CD4-positive, alpha-beta T cell treated with Interleukin-1 beta for 1 hour (primary cell): ENCODE data around the gene UBE2G1.
A peak's percentile ranks its signal among the peaks of the same experiment; 100 is the strongest.

ENCODE experiments used
- DNase-seq, 2 donors: peaks; one replicate each; pipeline ENCODE4 v3.0.0-alpha.2; 2020 to 2022

UBE2G1 gene

DNA sequence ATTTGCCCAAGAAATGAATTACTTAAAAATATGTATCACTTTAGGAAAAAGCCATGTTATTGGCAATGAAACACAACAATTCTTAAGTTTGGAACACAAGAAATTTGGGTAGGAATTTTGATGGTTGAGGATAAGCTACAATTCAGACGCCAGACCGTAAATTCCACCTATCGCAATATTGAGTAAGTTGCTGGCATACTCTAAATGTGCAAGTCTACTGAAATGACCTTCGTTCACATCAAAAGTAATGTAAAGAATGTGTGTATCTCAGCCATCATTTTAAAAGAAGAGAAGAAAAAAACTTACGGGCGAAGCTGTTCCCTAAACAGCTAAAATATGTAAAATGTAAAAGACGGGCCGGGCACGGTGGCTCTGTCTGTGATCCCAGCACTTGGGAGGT is 33.4 kb downstream of the UBE2G1 start:
- DNase-seq = no peak

DNA sequence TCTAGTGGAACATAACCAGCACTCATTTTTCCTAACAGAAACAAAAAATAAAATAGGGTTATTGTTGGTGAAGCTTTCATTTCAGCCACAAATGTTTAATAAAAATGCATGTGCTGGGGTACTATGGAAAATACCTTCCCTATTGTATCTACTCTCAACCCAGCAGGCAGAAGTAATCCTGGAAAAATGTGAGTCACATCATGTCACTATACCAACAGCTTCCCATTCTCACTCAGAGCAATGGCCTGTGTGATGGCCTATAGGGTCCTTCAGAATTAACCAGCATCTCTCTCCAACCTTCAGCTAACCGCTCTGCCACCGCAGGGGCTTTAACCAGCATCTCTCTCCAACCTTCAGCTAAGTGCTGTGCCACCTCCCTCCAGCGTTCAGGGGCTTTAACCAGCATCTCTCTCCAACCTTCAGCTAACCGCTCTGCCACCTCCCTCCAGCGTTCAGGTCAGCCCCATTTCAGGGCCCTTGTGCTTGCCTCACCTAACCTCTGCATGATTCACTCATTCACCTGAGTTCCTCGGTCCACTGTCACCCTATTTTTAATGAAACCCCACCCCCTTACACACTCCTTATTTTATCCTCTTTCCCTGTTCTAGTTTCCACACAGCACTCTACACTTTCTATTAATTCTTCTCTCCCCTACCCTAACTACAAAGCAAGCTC is 34.0 kb downstream of the UBE2G1 start:
- DNase-seq = no peak

DNA sequence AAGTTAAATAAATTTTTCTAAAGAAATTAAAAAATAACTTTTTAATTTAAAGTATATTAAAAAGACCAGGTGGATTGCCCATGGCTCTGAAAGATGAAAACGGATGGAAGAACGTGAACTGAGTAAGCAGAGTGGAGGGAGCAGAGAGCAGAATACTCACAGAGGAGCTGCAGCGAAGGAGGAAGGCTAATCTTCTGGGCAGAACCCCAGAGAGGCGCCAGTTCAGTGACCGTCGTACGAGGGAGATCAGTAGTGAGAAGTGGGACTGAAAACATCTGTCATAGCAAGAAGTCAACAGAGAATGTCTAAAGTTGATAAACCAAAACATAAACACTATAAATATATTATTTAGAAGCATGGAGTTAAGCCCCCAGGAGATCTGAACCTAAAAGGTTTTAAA is 34.9 kb downstream of the UBE2G1 start:
- DNase-seq = no peak

DNA sequence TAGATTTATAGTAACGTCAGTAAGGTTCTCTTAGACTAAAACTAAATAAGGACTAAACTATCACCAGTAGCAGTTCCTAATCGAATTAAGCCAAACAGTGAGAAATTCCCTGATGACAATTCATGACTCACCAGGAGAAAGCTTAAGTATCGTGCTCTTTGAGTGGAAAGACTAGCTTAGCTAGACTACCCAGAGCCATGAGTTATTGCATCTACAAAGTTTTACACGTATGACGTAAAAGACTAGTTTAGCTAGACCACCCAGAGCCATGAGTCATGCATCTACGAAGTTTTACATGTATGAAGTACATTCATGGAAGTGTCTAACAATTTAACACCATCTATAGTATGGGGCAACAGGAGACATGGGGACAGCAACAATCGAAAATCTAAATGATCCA is 36.6 kb downstream of the UBE2G1 start:
- no peak for DNase-seq

DNA sequence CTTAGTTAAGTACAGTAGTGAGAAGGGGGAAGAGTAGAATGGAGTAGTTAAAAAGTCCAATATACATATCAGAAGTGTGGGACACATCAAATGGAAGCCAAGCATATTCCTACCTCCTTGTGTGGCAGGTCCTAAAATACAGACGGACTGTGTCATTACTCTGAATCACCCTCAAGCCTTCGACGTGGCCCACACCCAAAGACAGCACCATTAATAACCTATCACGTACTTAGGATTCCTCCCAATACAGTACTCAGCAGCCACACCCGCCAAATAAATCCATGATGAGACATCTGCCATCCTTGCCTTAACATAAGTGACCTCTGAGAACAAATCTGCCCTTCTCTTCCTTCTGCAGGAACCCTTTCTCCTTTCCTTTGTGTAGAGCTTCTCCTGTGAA is 38.9 kb downstream of the UBE2G1 start:
- DNase-seq = no peak

DNA sequence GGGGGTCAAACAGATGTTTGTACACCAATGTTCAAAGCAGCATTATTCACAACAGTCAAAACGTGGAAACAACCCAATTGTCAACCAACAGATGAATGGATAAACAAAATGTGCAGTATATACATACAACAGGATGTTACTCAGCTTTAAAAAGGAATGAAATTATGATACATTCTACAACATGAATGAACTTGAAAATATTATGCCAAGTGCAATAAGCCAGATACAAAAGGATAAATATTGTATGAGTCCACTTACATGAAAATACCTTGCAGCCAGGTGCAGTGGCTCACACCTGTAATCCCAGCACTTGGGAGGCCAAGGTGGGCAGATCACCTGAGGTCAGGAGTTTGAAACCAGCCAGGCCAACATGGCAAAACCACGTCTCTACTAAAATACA is 39.9 kb downstream of the UBE2G1 start:
- DNase-seq = no peak

DNA sequence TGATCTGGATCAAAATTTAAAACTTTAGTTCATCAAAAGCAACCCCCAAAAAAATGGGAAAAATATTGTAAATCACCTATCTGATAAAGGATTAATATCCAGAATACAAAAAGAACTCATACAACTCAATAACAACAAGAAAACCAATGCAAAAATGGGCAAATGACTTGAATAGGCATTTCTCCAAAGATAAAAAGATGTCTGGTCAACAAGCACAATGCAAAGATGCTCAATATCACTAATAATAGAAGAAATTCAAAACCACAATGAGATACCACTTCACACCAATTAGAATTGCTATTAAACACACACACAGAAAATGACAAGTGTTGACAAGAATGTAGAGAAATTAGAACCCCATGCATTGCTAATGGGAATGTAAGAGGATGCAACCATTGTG is 40.4 kb downstream of the UBE2G1 start:
- no peak for DNase-seq

DNA sequence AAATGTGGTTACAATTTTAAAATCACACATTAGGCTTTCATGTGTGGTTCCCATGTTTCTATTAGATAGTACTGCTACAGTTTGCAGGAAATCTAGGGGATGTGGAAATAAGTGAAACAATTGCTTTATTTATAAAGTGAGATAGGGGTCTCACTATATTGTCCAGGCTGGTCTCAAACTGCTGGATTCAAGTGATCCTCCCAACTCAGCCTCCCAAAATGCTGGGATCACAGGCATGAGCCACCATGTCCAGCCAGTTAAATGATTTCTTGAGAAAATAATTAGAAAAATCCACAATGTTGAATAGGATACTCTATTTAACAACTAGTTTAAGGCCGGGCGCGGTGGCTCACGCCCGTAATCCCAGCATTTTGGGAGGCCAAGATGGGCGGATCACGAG is 42.0 kb downstream of the UBE2G1 start:
- no peak for DNase-seq

DNA sequence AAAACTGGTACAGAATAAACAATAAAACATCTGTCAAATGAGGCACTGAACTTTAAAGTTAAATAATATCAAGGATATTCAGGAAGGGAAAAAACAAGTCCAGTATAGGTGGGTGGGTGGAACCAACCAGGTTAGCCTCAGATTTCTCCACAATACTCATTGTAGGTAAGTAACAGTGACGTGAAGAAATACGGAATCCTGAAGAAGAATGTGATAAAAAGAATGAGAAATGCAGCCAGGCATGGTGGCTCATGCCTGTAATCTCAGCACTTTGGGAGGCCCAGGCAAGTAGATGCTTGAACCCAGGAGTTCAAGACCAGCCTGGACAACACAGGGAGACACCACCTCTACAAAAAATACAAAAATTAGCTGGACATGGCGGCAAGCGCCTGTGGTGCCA is 47.3 kb downstream of the UBE2G1 start:
- DNase-seq = no peak

DNA sequence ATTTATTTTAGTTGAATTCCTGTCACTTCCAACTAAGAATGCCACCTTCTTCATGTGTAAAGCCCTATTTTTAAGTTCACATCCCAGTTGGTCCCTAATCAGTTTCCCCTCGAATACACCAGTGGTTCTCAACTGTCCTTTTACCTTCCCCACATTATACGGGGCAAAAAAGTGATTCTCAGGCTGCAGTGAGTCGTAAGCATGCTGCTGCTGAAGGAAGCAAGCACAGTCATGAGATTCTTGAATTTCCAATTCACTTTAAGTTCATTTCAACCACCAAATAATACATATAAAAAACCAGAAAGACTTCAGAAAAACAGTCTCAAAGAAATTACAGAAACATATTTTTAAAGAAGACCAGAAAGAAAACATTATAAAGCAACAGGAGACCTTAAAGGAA is 47.9 kb downstream of the UBE2G1 start:
- no peak for DNase-seq

DNA sequence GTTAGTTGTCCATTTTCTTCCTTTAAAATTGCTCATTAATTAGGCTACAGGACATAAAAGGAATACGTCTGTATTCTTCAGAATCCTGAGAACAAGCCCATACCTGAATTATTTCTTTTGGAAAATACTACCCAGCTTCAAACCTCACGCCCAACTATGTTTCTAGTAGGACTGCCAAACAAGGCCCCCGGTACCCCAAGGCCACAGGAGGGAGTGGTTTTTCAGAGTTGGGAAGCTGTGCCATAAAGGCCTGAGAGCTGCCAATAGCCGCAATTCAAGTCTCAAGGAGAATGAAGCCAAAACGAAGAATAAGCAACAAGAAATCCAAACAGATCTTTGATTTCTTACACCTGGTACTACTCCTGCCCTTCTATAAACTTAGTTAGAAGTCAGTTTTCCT is 48.3 kb downstream of the UBE2G1 start:
- no peak for DNase-seq

DNA sequence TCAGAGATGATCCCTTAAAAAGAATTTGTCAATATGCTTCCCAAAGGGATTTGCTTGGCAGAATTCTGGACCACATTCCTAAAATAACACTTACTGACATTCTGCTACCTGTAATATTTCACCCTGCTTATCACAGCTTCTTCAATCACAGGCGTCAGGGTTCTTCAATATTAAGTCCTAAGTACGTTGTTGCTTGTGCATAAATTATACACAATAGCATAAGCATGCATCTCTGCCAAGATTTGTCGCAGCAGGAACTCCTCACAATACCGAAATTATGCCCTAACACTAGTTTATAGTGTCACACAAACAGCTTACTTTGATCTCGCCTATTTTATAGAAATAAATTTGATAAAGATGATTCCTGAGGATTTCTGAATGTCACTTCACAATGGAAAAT is 48.9 kb downstream of the UBE2G1 start:
- DNase-seq = no peak

DNA sequence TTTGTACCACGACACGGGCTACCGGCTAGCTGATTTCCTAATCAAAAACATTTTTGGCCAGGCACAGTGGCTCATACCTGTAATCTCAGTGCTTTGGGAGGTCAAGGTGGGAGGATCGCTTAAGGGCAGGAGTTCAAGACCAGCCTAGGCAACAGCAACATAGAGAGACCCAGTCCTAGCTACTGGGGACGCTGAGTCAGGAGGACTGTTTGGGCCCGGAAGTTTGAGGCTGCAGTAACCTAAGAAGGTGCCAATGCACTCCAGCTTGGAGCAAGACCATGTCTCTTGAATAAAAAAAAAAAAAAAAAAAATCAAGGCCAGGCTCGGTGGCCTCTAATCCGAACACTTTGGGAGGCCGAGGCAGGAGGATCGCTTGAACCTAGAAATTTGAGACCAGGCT is 49.8 kb downstream of the UBE2G1 start:
- no peak for DNase-seq

DNA sequence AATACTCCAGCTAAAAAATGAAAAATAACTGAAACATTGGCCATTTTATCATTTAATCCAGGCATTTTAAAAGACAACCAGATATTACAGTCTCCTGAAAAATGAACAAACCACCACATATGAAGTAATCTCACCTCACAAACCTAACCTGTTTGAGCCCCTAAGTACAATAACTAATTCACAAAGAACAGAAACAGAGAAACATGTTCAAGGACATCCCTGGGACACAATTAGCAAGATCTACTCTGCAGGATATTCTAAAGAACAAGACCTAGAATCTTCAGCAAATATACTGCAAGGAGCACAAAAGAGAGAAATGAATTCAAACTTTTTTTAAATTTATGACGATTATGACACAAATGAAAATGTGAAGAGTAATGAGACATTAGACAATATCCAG is 51.9 kb downstream of the UBE2G1 start:
- DNase-seq = no peak

DNA sequence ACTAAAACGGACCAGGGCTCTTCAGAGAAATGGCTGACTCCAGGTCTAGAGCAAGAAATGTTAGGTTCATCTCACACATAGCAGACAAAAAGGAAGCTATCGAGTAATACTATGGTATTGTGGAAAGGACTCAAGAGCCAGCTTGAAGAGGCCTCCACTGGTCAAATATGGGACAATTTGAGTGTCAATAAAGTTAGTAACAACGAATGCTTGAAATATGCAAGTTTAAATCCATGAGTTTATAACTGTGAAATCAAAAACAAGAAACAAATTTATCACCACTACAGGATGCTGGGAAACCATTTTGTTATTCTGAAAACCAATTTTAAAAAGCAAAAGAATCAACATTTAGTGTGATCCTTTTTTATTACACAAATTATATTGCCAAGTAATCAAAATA is 52.3 kb downstream of the UBE2G1 start:
- DNase-seq = no peak

DNA sequence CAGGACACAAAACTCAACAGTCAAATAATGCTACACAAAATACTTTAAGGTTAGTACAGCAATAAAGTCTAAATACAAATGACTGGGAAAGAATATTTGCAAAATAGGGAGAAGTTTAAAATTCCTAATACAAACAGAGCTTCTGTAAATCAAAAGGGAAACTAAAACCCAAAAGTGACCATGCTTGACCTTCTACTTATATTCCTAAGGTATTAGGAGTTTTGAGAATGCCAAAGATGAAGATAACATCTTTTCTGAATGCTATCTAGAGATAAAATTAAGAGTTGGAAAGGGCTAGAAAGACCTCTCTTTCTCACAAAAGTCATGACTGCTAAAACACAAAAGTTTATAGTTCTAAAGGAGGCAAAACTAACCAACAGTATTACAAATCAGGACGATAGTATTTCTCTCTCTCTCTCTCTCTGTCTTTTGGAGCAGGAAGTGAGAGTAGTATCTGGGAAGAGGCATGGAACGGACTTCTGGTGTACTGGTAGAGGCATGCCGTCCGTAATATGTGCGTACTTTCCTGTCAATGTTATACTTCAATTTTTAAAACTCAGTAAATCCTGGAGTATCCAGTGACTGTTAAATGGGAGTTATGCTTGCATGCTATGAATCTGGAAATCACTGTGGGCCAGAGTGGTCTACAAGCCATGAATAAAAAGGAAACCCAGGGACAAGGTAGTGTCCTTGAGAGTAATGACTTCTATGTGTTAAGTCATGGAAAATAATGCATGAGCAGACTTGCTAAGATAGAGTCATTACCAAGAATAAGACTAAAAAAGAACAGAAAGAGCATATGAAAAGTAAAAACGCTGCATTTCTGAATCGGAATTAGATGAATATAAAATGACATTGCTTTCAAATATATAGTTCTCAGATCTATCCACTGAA is 53.0 kb downstream of the UBE2G1 start:
- DNase-seq = no peak

DNA sequence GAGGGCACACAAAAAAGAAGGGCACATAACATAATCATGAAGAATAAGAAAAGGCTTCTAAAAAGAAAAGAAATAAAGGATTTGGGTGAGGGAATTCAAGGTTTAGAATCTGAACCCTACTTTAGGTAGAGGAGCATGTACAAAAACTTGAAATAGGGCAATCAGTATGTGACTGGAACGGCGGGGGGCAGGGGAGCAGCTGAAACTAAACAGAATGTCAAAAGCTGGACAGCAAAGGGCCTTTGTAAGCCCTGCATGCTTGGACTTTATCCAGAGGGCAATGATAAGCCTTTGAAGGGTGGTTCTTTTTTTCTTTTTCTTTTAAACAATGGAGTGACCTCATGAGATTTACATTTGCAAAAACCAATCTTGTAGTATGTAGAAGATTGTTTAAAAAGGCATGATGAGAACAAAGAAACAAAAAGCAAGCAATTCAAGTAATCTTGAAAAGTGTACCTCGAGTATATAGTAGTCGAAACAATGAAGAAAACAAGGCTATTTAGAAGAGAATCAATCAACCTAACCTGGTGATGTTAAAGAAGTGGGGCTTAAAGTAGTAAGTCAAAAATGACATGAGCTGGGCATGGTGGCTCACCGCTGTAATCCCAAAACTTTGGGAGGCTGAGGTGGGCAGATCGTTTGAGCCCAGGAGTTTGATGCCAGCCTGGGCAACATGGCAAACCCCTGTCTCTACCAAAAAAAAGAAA is 56.0 kb downstream of the UBE2G1 start:
- DNase-seq = no peak

DNA sequence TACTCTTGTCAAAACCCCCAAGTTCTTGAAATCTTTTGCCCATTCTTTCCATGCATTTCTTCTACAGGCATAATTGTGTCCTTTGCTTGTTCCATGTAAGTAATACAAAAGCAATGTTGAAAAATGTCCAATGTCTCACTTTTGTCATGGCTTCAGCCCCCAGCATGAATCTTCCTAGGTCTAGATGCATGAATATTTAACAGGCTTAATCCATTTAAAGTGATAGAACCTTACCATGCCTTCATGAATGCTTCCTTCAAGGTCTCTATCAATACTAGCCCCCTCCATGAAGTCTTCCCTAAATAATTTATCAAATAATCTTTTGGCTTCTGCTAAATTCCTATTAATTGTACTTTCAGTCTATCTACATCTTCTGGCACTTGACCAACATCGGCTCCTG is 56.6 kb downstream of the UBE2G1 start:
- DNase-seq = no peak

DNA sequence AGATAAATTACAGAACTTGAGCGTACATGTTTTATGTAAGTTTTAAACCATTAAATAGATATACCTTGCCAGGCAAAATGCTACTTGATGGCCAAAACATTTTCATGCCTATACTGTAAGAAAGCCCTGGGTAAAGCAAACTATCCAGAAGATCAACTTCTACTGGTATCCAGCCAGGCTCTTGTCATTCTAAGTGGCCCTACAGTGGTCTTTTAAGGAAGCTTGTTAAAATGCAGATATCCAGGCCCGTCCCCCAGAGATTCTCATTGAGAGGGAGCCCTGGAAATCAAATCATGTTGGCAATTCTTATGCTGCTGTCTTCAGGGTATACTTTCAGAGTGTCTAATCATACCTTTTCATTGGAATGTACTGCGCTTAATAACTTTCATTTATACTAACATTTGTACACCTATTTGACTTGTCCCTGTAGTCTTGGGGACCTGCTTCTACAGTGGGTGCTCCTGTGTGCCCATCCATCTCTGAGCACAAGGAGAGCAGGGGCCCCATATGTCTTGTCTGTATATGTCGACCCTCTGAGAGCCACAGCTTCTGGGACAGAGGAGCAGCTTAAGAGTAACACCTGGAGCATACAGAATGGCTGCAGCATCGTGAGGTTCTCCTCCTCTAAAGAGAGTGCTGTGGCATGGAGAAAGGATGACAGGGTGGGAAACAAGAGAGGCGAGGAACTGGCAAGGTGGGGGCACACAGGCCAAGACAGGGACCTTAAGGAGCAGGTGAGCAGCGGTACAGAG is 59.1 kb downstream of the UBE2G1 start:
- no peak for DNase-seq

DNA sequence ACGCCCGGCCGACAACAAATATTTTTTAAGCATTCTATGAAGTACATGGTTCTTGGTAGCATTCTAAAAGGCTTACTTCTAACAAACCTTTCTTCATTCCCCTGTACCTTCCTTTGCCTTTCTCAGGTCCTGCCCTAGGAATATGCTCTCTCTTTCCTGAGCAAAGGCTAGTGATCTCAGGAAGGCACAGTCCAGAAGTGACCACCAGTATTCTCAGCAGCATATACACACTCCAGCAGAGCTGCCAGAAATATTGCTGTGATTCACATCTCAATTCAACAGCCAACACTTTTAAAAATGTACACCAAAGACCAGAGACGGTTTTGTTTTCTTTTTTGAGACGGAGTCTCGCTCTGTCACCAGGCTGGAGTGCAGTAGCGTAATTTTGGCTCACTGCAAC is 61.3 kb downstream of the UBE2G1 start:
- no peak for DNase-seq

DNA sequence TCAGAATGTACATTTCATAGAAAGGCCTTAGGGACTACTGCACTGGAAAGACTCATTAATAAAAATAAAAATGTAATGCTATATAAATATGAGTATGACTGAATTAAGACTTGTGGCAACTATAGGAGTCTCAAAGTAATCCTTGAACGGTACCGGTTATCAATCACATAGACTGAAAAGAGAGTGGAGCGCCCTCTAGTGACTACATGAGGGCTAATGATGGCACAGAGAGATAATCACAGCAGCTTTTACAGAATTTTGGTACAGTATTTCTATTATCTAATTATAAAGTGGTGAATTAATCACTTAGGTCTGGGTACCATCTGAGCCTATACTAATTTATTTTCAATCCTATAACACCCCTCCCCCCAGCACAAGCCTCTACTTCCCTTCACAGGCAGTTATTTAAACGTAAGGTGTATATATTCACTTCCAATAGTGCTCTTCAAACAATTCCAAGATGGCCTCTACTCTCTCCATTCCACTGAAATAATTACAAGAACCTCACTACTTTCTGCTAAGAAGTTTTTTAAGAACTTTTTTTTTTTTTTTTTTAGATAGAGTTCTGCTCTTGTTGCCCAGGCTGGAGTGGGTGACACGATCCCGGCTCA is 62.0 kb downstream of the UBE2G1 start:
- peak; percentile 12 to 67 for DNase-seq

DNA sequence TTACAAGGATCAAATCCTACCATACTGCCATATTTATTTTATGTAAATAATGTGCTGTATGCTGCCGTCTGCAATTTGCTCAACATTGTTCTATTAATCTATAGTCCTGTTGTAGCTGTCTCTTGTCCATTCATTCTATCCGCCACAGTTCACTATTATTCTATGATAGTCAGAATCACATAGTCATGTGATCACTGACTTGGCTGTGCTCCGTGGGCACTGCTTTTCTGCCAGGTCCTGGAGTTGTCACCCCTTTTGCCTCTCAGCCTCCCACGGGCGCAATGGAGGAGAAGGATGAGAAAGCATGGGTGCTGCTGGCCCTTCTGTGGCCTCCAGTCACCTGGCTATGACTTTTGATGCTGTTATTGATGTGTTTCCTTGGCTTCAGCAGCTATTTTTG is 65.4 kb downstream of the UBE2G1 start:
- no peak for DNase-seq

DNA sequence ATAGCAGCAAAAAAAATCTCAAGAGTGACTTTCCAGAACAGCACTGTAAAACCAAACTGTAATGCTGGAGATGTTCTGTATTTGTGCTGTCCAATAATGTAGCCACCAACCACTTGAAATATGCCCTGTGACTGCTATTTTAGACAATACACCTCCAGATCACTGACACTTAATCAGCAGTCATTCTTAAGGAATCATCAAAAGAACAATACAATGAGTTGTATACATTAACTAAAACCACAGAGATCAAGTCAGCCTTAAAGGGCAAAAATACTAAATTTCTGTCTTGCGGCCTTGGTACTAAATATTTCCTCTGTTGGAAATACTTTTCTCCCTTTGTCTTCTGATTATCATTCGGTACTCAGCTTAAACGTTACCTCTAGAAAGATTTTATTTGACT is 69.1 kb downstream of the UBE2G1 start:
- DNase-seq = no peak
